ENCODE data around the gene CD38.

The CD38 gene

GRCh38 chr4:15736514-15737050 lies 41.5 kb upstream of the CD38 start:
- Histone ChIP-seq H3K4me2 (ENCODE audit: insufficient read depth, low read length) (no peak overlapping the region), H3K79me2 (ENCODE audit: insufficient read depth, low read length) (peaks cover 45% of the 10 kb centered on the region), H3K4me1 (ENCODE audit: insufficient read depth, low read length) (peaks cover 88% of the 10 kb centered on the region), H3K9me3 (ENCODE audit: insufficient read depth, low read length, severe bottlenecking) (peaks cover 6% of the 10 kb centered on the region), H3K36me3 (ENCODE audit: insufficient read depth, low read length) (0 out of 2 replicates have a peak, but pooled peaks cover 3% of the 10 kb centered on the region), H3K4me3 (ENCODE audit: low read depth in 1 of 2, low read length in 2 of 2) (no peak overlapping the region), H4K20me1 (ENCODE audit: insufficient read depth, low read length) (no peaks in the 10 kb centered on the region), H3K27ac (ENCODE audit: low read length) (peak overlapping the region; percentile 37; the same call in 1 of the 2 replicates), H3K27me3 (ENCODE audit: insufficient read depth, low read length, poor library complexity) (no peaks in the 10 kb centered on the region), H2AFZ (ENCODE audit: low read depth, low read length) (no peak overlapping the region), H3K9ac (ENCODE audit: low read depth, low read length) (no peak overlapping the region)
- no peak for TF ChIP-seq CTCF (IDR thresholded peaks at IDR 0.05; ENCODE audit: borderline replicate concordance, extremely low read depth, low read length, poor library complexity, severe bottlenecking)
- TF ChIP-seq EZH2 (IDR thresholded peaks at IDR 0.05; ENCODE audit: borderline replicate concordance, low read depth, low read length, severe bottlenecking) = no peak
- DNase-seq (no peak), ATAC-seq (ENCODE audit: insufficient read depth, low read depth) (no peak)

- H3K9me3 ChIP-seq (ENCODE audit: insufficient read depth, low read length, severe bottlenecking) = peaks cover 9% of the 10 kb centered on the region
- no peak overlapping the region for H2AFZ ChIP-seq (ENCODE audit: low read depth, low read length)
- no peaks in the 10 kb centered on the region for H4K20me1 ChIP-seq (ENCODE audit: insufficient read depth, low read length)
- DNase-seq = no peak
- no peak overlapping the region for H3K9ac ChIP-seq (ENCODE audit: low read depth, low read length)
- 0 out of 2 replicates have a peak, but pooled peaks cover 3% of the 10 kb centered on the region for H3K36me3 ChIP-seq (ENCODE audit: insufficient read depth, low read length)
- no peaks in the 10 kb centered on the region for H3K27me3 ChIP-seq (ENCODE audit: insufficient read depth, low read length, poor library complexity)
- H3K79me2 ChIP-seq (ENCODE audit: insufficient read depth, low read length) = peaks cover 39% of the 10 kb centered on the region
- ATAC-seq (ENCODE audit: insufficient read depth, low read depth) = no peak
- peaks cover 88% of the 10 kb centered on the region for H3K4me1 ChIP-seq (ENCODE audit: insufficient read depth, low read length)
- peak overlapping the region; percentile 19 for H3K27ac ChIP-seq (ENCODE audit: low read length)
- H3K4me3 ChIP-seq (ENCODE audit: low read depth in 1 of 2, low read length in 2 of 2) = no peak overlapping the region
- TF ChIP-seq CTCF (IDR thresholded peaks at IDR 0.05; ENCODE audit: borderline replicate concordance, extremely low read depth, low read length, poor library complexity, severe bottlenecking) = peak; percentile 34
- no peak for TF ChIP-seq EZH2 (IDR thresholded peaks at IDR 0.05; ENCODE audit: borderline replicate concordance, low read depth, low read length, severe bottlenecking)
- no peak overlapping the region for H3K4me2 ChIP-seq (ENCODE audit: insufficient read depth, low read length)
Observed at GRCh38 chr4:15737255-15737654, 40.9 kb upstream of the CD38 start.

- Histone ChIP-seq H3K27ac (ENCODE audit: low read length) (peak overlapping the region; percentile 58), H3K9ac (ENCODE audit: low read depth, low read length) (no peak overlapping the region), H3K9me3 (ENCODE audit: insufficient read depth, low read length, severe bottlenecking) (peaks cover 9% of the 10 kb centered on the region), H3K4me3 (ENCODE audit: low read depth in 1 of 2, low read length in 2 of 2) (no peak overlapping the region), H4K20me1 (ENCODE audit: insufficient read depth, low read length) (no peaks in the 10 kb centered on the region), H3K27me3 (ENCODE audit: insufficient read depth, low read length, poor library complexity) (no peaks in the 10 kb centered on the region), H3K79me2 (ENCODE audit: insufficient read depth, low read length) (peaks cover 39% of the 10 kb centered on the region), H2AFZ (ENCODE audit: low read depth, low read length) (0 out of 2 replicates have a peak overlapping the region, but pooled peaks have one; percentile 0), H3K4me2 (ENCODE audit: insufficient read depth, low read length) (no peak overlapping the region), H3K4me1 (ENCODE audit: insufficient read depth, low read length) (peaks cover 91% of the 10 kb centered on the region), H3K36me3 (ENCODE audit: insufficient read depth, low read length) (no peaks in the 10 kb centered on the region)
- ATAC-seq (ENCODE audit: insufficient read depth, low read depth) (no peak), DNase-seq (no peak)
- no peak for TF ChIP-seq EZH2 (IDR thresholded peaks at IDR 0.05; ENCODE audit: borderline replicate concordance, low read depth, low read length, severe bottlenecking)
- no peak for TF ChIP-seq CTCF (IDR thresholded peaks at IDR 0.05; ENCODE audit: borderline replicate concordance, extremely low read depth, low read length, poor library complexity, severe bottlenecking)
Observed at GRCh38 chr4:15738877-15739276, 39.3 kb upstream of the CD38 start.
